ENCODE measurements around the gene DDO.

GRCh38 chr6:110422444-110422822, 7.1 kb upstream of the DDO start:
- TF ChIP-seq, protein P1, sequence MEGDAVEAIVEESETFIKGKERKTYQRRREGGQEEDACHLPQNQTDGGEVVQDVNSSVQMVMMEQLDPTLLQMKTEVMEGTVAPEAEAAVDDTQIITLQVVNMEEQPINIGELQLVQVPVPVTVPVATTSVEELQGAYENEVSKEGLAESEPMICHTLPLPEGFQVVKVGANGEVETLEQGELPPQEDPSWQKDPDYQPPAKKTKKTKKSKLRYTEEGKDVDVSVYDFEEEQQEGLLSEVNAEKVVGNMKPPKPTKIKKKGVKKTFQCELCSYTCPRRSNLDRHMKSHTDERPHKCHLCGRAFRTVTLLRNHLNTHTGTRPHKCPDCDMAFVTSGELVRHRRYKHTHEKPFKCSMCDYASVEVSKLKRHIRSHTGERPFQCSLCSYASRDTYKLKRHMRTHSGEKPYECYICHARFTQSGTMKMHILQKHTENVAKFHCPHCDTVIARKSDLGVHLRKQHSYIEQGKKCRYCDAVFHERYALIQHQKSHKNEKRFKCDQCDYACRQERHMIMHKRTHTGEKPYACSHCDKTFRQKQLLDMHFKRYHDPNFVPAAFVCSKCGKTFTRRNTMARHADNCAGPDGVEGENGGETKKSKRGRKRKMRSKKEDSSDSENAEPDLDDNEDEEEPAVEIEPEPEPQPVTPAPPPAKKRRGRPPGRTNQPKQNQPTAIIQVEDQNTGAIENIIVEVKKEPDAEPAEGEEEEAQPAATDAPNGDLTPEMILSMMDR (conservative IDR thresholded peaks at IDR 0.05; ENCODE audit: low read depth, low read length) = no peak
- TF ChIP-seq CEBPB (IDR thresholded peaks at IDR 0.05; ENCODE audit: low read depth, low read length) (no peak), RFX5 (IDR thresholded peaks at IDR 0.05; ENCODE audit: low read depth, low read length) (no peak), NFE2L2 (IDR thresholded peaks at IDR 0.05; ENCODE audit: low read depth, low read length) (no peak), SMC3 (IDR thresholded peaks at IDR 0.05; ENCODE audit: low read depth, low read length) (no peak), MXI1 (IDR thresholded peaks at IDR 0.05; ENCODE audit: borderline replicate concordance, low read depth, low read length) (no peak), BHLHE40 (IDR thresholded peaks at IDR 0.05; ENCODE audit: low read depth, low read length) (no peak), POLR2A (IDR thresholded peaks at IDR 0.05; ENCODE audit: low read depth, low read length) (no peak)
